Mesodermal cell (in vitro differentiated cells): ENCODE data around the gene SSBP1.
"Not testable (repeated sequence)": the region's sequence is repeated elsewhere in the genome, so short reads cannot be mapped to it uniquely, and the experiment has no call there.

Experiments used
- H3K27ac ChIP-seq: 2 replicates; pipeline ENCODE4 v1.7.0; 2013; ENCODE audit warnings: mild to moderate bottlenecking, low read depth, low read length, moderate library complexity; ENCODE audit not compliant: severe bottlenecking
- H3K36me3 ChIP-seq: 2 replicates; pipeline ENCODE4 v1.7.1; 2013; ENCODE audit warnings: mild to moderate bottlenecking, low read length, moderate library complexity; ENCODE audit not compliant: control insufficient read depth, insufficient read depth
- H3K4me1 ChIP-seq: one replicate; pipeline ENCODE4 v1.7.1; 2013; ENCODE audit warnings: mild to moderate bottlenecking, low read length; ENCODE audit not compliant: insufficient read depth, control insufficient read depth, poor library complexity, severe bottlenecking
- H3K4me3 ChIP-seq: 2 replicates; pipeline ENCODE4 v1.7.0; 2013; ENCODE audit warnings: low read length, control low read depth, mild to moderate bottlenecking; ENCODE audit not compliant: insufficient read depth, poor library complexity, severe bottlenecking; ENCODE audit errors: extremely low read depth
- H3K9me3 ChIP-seq: 2 replicates; pipeline ENCODE4 v1.7.1; 2013; ENCODE audit warnings: mild to moderate bottlenecking, low read length, moderate library complexity; ENCODE audit not compliant: control insufficient read depth
- WGBS, 2 experiments: methylation state at CpG; one replicate each; pipeline ENCODE4 v1.1.5; 2013; ENCODE audit warnings: missing lambda C conversion rate in 2 of 2; ENCODE audit not compliant: insufficient coverage in 2 of 2; 5-methylcytosine and 5-hydroxymethylcytosine counted together

SSBP1 gene

GRCh38 chr7:141770083-141770583 is 32.0 kb downstream of the SSBP1 start:
- not testable (repeated sequence) for H3K4me1 ChIP-seq, H3K4me3 ChIP-seq, H3K9me3 ChIP-seq, H3K36me3 ChIP-seq, H3K27ac ChIP-seq
- 86% methylated on average over 1 of the region's 3 CpGs; no CpG with 5 or more reads in 1 of the 2 experiments for WGBS, 2 experiments

GRCh38 chr7:141776374-141776773 is 38.2 kb downstream of the SSBP1 start, which contains the start of gene TAS2R4:
Gene TAS2R4 (plus strand): TSS chr7:141776674. CDS start chr7:141778489, 1,815 bp downstream.
- H3K27ac ChIP-seq, result no peak within 1 kb of the TSS
- no CpG with 5 or more reads among the region's 1 CpG for WGBS, 2 experiments
- H3K4me1 ChIP-seq, result no peaks in the 10 kb centered on the region
- H3K9me3 ChIP-seq, result peaks cover 4% of the 10 kb centered on the region
- H3K36me3 ChIP-seq, result peaks cover 27% of the 10 kb centered on the region
- H3K4me3 ChIP-seq, result no peak within 1 kb of the TSS

- H3K4me1 ChIP-seq, result no peaks in the 10 kb centered on the region
- H3K36me3 ChIP-seq, result peaks cover 22% of the 10 kb centered on the region
- H3K9me3 ChIP-seq, result no peaks in the 10 kb centered on the region
- H3K4me3 ChIP-seq, result no peak overlapping the region
- no peak overlapping the region for H3K27ac ChIP-seq
- 69 to 71% methylated on average over 7 to 9 of the region's 13 CpGs for WGBS, 2 experiments
Observed at GRCh38 chr7:141785706-141786552, 47.8 kb downstream of the SSBP1 start.

GRCh38 chr7:141788296-141788695 is 50.1 kb downstream of the SSBP1 start:
- 80 to 100% methylated on average over 1 of the region's 2 CpGs for WGBS, 2 experiments
- H3K9me3 ChIP-seq, result no peaks in the 10 kb centered on the region

GRCh38 chr7:141789917-141790316 is 51.8 kb downstream of the SSBP1 start, which contains the start of gene TAS2R5:
Gene TAS2R5 (plus strand): TSS chr7:141790217. CDS start chr7:141790362, 145 bp downstream.
- Histone ChIP-seq H3K4me1 (no peaks in the 10 kb centered on the region), H3K4me3 (no peak within 1 kb of the TSS), H3K36me3 (peaks cover 26% of the 10 kb centered on the region), H3K9me3 (no peaks in the 10 kb centered on the region), H3K27ac (no peak within 1 kb of the TSS)
- WGBS, 2 experiments, result 95 to 100% methylated on average over 2 of the region's 5 CpGs

More at GRCh38 chr7:141788296-141788695, 50.1 kb downstream of the SSBP1 start:
- Histone ChIP-seq H3K4me1 (no peaks in the 10 kb centered on the region), H3K36me3 (peaks cover 27% of the 10 kb centered on the region), H3K4me3 (no peak overlapping the region), H3K27ac (no peak overlapping the region)

GRCh38 chr7:141792526-141792925 is 54.4 kb downstream of the SSBP1 start:
- no peak overlapping the region for H3K27ac ChIP-seq
- no peak overlapping the region for H3K4me3 ChIP-seq
- H3K9me3 ChIP-seq, result no peaks in the 10 kb centered on the region
- no peaks in the 10 kb centered on the region for H3K4me1 ChIP-seq
- peaks cover 32% of the 10 kb centered on the region for H3K36me3 ChIP-seq
- WGBS, 2 experiments, result no CpG with 5 or more reads among the region's 2 CpGs
